B cell (primary cell): ENCODE data around the gene DISP1.

Experiments
- CTCF ChIP-seq: fragments of 200-600 bp; IDR thresholded peaks from one replicate; pipeline ENCODE4 v1.8.0; 2022; ENCODE audit warnings: antibody characterized with exemption, mild to moderate bottlenecking
- EZH2 ChIP-seq: IDR thresholded peaks from 2 replicates; pipeline ENCODE4 v1.6.1; 2012; ENCODE audit warnings: borderline replicate concordance, low read depth, mild to moderate bottlenecking, moderate library complexity, low read length; ENCODE audit not compliant: insufficient read depth, poor library complexity, severe bottlenecking

DNA sequence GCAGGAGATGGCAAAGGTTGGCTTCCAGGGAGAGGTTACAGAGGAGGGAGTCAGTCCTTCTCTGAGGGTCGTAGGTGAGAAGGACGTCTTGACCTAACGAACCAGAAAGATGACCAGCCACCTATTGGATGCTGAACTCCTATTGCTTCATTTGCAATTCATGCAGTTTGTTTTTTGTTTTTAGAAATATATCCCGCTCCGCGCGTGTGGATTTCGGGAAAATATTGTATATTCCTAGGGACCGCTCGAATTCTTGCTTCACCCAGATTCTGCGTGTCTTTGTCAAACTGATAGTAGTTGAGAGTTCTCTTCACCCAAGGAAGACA, 564 bp downstream of the DISP1 start:
- TF ChIP-seq CTCF (no peak), EZH2 (no peak)
